H1 (cell line): ENCODE data around the gene IGFBP3. TPM values are rescaled to one million over a fixed set of nuclear protein-coding genes. Genes with fewer than 3 reads are reported as not detected.

Experiments used
- CTCF ChIA-PET: fragments of 300-600 bp; sonication (Branson Sonifier 250); formaldehyde crosslinking; loops from one replicate; lab custom pipeline; 2021; ENCODE audit not compliant: partially characterized antibody; lab: Charles Lee
- POLR2A ChIA-PET: fragments of 300-600 bp; sonication (Branson Sonifier 250); formaldehyde crosslinking; loops from one replicate; lab custom pipeline; 2021; ENCODE audit warnings: inconsistent platforms; ENCODE audit not compliant: partially characterized antibody; lab: Charles Lee
- DNase-seq, 2 experiments: peaks; one replicate each; pipeline versions ENCODE4 v3.0.0 to v3.0.0-alpha.2; 2010 to 2022; ENCODE audit warnings: low spot score in 2 of 2, low read depth in 1 of 2, mixed read lengths in 1 of 2
- FAIRE-seq: peaks from 2 replicates; lab custom pipeline; 2011; peaks lifted over from hg19 to GRCh38; lab: Jason Lieb, UNC
- H2AFZ ChIP-seq: 2 replicates; pipeline ENCODE4 v1.8.1; 2012; ENCODE audit warnings: low read length, inconsistent platforms
- H2AK5ac ChIP-seq: 2 replicates; pipeline ENCODE4 v1.6.1; 2013; ENCODE audit warnings: low read depth, low read length
- H2BK120ac ChIP-seq: replicated peaks from 2 replicates; pipeline ENCODE3; 2013; ENCODE audit warnings: low read depth, low read length, inconsistent platforms
- H2BK12ac ChIP-seq: 2 replicates; pipeline ENCODE4 v1.6.1; 2013; ENCODE audit warnings: low read depth, low read length
- H2BK15ac ChIP-seq: 2 replicates; pipeline ENCODE4 v1.6.1; 2013; ENCODE audit warnings: low read length
- H2BK20ac ChIP-seq: 2 replicates; pipeline ENCODE4 v1.6.1; 2013; ENCODE audit warnings: low read length
- H2BK5ac ChIP-seq: 2 replicates; pipeline ENCODE4 v1.6.1; 2013; ENCODE audit warnings: low read depth, low read length
- H3K14ac ChIP-seq: 2 replicates; pipeline ENCODE4 v1.6.1; 2013; ENCODE audit warnings: inconsistent platforms; ENCODE audit not compliant: insufficient read length
- H3K18ac ChIP-seq: 2 replicates; pipeline ENCODE4 v1.6.1; 2013; ENCODE audit warnings: low read length; ENCODE audit errors: extremely low read depth
- H3K23ac ChIP-seq: 2 replicates; pipeline ENCODE4 v1.6.1; 2013; ENCODE audit warnings: inconsistent platforms; ENCODE audit not compliant: insufficient read length
- H3K23me2 ChIP-seq: 2 replicates; pipeline ENCODE4 v1.6.1; 2013; ENCODE audit warnings: low read depth, low read length
- H3K27ac ChIP-seq: 2 replicates; pipeline ENCODE4 v1.6.1; 2011; ENCODE audit warnings: low read depth, low read length, inconsistent platforms
- H3K27me3 ChIP-seq, 4 experiments: replicated peaks in 1 of 4; 1 replicate in 1 of 4; 2 replicates in 3 of 4; pipeline versions ENCODE4 v1.6.1 to v1.8.1; 2011 to 2013; ENCODE audit warnings: low read length in 3 of 4, mild to moderate bottlenecking in 3 of 4, inconsistent platforms in 2 of 4, mixed read lengths in 2 of 4, moderate library complexity in 1 of 4; ENCODE audit not compliant: control insufficient read depth in 3 of 4, insufficient read depth in 3 of 4; ENCODE audit errors: extremely low read depth in 1 of 4
- H3K36me3 ChIP-seq, 4 experiments: 2 replicates each; pipeline versions ENCODE4 v1.6.1 to v1.8.1; 2011 to 2013; ENCODE audit warnings: mild to moderate bottlenecking in 4 of 4, low read length in 3 of 4, moderate library complexity in 2 of 4, control low read depth in 1 of 4, inconsistent platforms in 1 of 4; ENCODE audit not compliant: insufficient read depth in 4 of 4, control insufficient read depth in 2 of 4
- H3K4ac ChIP-seq: replicated peaks from 2 replicates; pipeline ENCODE3; 2013; ENCODE audit warnings: low read length, low read depth, mixed read lengths, inconsistent platforms; ENCODE audit not compliant: insufficient read length
- H3K4me1 ChIP-seq, 4 experiments: replicated peaks in 1 of 4; 1 replicate in 1 of 4; 2 replicates in 3 of 4; pipeline versions ENCODE4 v1.6.1 to v1.8.1; 2011 to 2013; ENCODE audit warnings: low read length in 3 of 4, inconsistent platforms in 2 of 4, mixed read lengths in 1 of 4; ENCODE audit not compliant: insufficient read depth in 4 of 4, control insufficient read depth in 3 of 4
- H3K4me2 ChIP-seq, 2 experiments: 2 replicates each; pipeline versions ENCODE4 v1.6.1 to v1.8.1; 2011 to 2013; ENCODE audit warnings: low read depth in 2 of 2, low read length in 2 of 2, control low read depth in 1 of 2, inconsistent platforms in 1 of 2, mild to moderate bottlenecking in 1 of 2; ENCODE audit not compliant: insufficient read depth in 1 of 2
- H3K4me3 ChIP-seq, 4 experiments: fragments of 200-600, 300-600 bp in 1 of 4; sonication (generic), shearing (Covaris generic), sonication (Bioruptor Twin) in 1 of 4; 2 replicates each; pipeline versions ENCODE4 v1.5.1 to v1.8.1; 2011 to 2016; ENCODE audit warnings: low read length in 4 of 4, low read depth in 3 of 4, control low read depth in 2 of 4, inconsistent platforms in 2 of 4, mild to moderate bottlenecking in 2 of 4, mixed read lengths in 1 of 4, moderate library complexity in 1 of 4; ENCODE audit not compliant: insufficient read depth in 2 of 4; ENCODE audit errors: extremely low read depth in 1 of 4
- H3K56ac ChIP-seq: replicated peaks from 2 replicates; pipeline ENCODE3; 2013; ENCODE audit warnings: low read depth, mild to moderate bottlenecking, mixed read lengths, low read length, inconsistent platforms; ENCODE audit not compliant: insufficient read length
- H3K79me1 ChIP-seq: 2 replicates; pipeline ENCODE4 v1.6.1; 2013; ENCODE audit warnings: low read depth, low read length, control low read depth
- H3K79me2 ChIP-seq, 2 experiments: 2 replicates each; pipeline versions ENCODE4 v1.6.1 to v1.8.1; 2012 to 2013; ENCODE audit warnings: low read length in 2 of 2, mild to moderate bottlenecking in 2 of 2, inconsistent platforms in 1 of 2; ENCODE audit not compliant: insufficient read depth in 2 of 2, control insufficient read depth in 1 of 2
- H3K9ac ChIP-seq, 4 experiments: replicated peaks in 1 of 4; 1 replicate in 1 of 4; 2 replicates in 3 of 4; pipeline versions ENCODE4 v1.6.1 to v1.8.1; 2011 to 2013; ENCODE audit warnings: low read depth in 3 of 4, low read length in 3 of 4, control low read depth in 2 of 4, mild to moderate bottlenecking in 2 of 4, moderate library complexity in 2 of 4, inconsistent platforms in 1 of 4; ENCODE audit errors: extremely low read depth in 1 of 4
- H3K9me3 ChIP-seq, 2 experiments: 2 replicates each; pipeline versions ENCODE4 v1.6.1 to v1.8.1; 2012 to 2013; ENCODE audit warnings: mild to moderate bottlenecking in 2 of 2, moderate library complexity in 2 of 2, control low read depth in 1 of 2, inconsistent platforms in 1 of 2, low read depth in 1 of 2, low read length in 1 of 2, mixed read lengths in 1 of 2; ENCODE audit not compliant: insufficient read depth in 2 of 2
- H4K20me1 ChIP-seq, 2 experiments: replicated peaks in 1 of 2; 2 replicates each; pipeline versions ENCODE3 to v1.8.1; 2011 to 2013; ENCODE audit warnings: inconsistent platforms in 2 of 2, low read length in 2 of 2, mild to moderate bottlenecking in 1 of 2; ENCODE audit not compliant: insufficient read depth in 2 of 2, control insufficient read depth in 1 of 2
- H4K5ac ChIP-seq: 2 replicates; pipeline ENCODE4 v1.6.1; 2013; ENCODE audit warnings: low read length, low read depth, mixed read lengths, inconsistent platforms; ENCODE audit not compliant: insufficient read length
- H4K8ac ChIP-seq: 2 replicates; pipeline ENCODE4 v1.8.0; 2013; ENCODE audit warnings: mild to moderate bottlenecking, moderate library complexity, low read length, inconsistent platforms; ENCODE audit not compliant: insufficient read depth; ENCODE audit errors: extremely low read depth
- H4K91ac ChIP-seq: replicated peaks from 2 replicates; pipeline ENCODE3; 2013; ENCODE audit warnings: low read length, mixed read lengths, inconsistent platforms; ENCODE audit not compliant: insufficient read length
- CEBPB ChIP-seq: IDR thresholded peaks from 2 replicates; pipeline ENCODE4 v1.6.1; 2012; ENCODE audit warnings: low read depth, low read length
- CREB1 ChIP-seq: IDR thresholded peaks from 2 replicates; pipeline ENCODE4 v1.6.1; 2012; ENCODE audit warnings: inconsistent platforms
- EGR1 ChIP-seq: IDR thresholded peaks from 2 replicates; pipeline ENCODE4 v1.6.1; 2011; ENCODE audit warnings: low read depth, low read length, borderline replicate concordance
- EZH2 ChIP-seq: fragments of 200-600 bp; sonication (generic); IDR thresholded peaks from 2 replicates; pipeline ENCODE4 v1.7.1; 2012; ENCODE audit warnings: low read depth, mild to moderate bottlenecking, moderate library complexity, low read length, inconsistent platforms; ENCODE audit not compliant: severe bottlenecking
- NANOG ChIP-seq: IDR thresholded peaks from 2 replicates; pipeline ENCODE4 v1.6.1; 2011; ENCODE audit warnings: low read length, low read depth, mild to moderate bottlenecking, inconsistent platforms; ENCODE audit not compliant: insufficient read depth, poor library complexity, severe bottlenecking
- RBBP5 ChIP-seq: IDR thresholded peaks from 2 replicates; pipeline ENCODE4 v1.7.1; 2012; ENCODE audit warnings: low read depth, mild to moderate bottlenecking, inconsistent platforms, low read length, moderate library complexity, borderline replicate concordance
- SIX5 ChIP-seq: IDR thresholded peaks from 2 replicates; pipeline ENCODE4 v1.6.1; 2011; ENCODE audit warnings: mild to moderate bottlenecking, low read depth, low read length
- TBP ChIP-seq: IDR thresholded peaks from 2 replicates; pipeline ENCODE4 v1.6.1; 2011; ENCODE audit warnings: low read depth, low read length, improper control_type of control experiment
- TCF12 ChIP-seq: IDR thresholded peaks from 2 replicates; pipeline ENCODE4 v1.6.1; 2011; ENCODE audit warnings: low read depth, mild to moderate bottlenecking, low read length
- WGBS, 2 experiments: shearing (Covaris generic) in 1 of 2; methylation state at CpG; one replicate each; pipeline versions ENCODE4 v1.1.6 to v1.1.7; 2013 to 2015; ENCODE audit warnings: low lambda C conversion rate in 2 of 2, mixed read lengths in 2 of 2, inconsistent platforms in 1 of 2, low coverage in 1 of 2, missing lambda C conversion rate in 1 of 2; ENCODE audit not compliant: insufficient replicate concordance in 2 of 2, insufficient coverage in 1 of 2, insufficient read length in 1 of 2; ENCODE audit errors: extremely low coverage in 1 of 2, missing lambda C conversion rate in 1 of 2; 5-methylcytosine and 5-hydroxymethylcytosine counted together
- polyA plus RNA-seq, 7 experiments: library from polyadenylated mRNA; depleted of rRNA in 3 of 7; stranded (reverse) in 5 of 7; unstranded in 2 of 7; fragments of >200 nt in 5 of 7; fragments of 200-250 nt in 2 of 7; gene quantifications; 1 replicate in 5 of 7; 2 replicates in 1 of 7; 4 replicates in 1 of 7; pipeline versions ENCODE4 v1.2.1 to v1.2.3, GENCODE V29; 2011 to 2013; ENCODE audit warnings: missing spikeins in 2 of 7, mixed read lengths in 2 of 7
- total RNA-seq: library from RNA; stranded (reverse); fragmentation: NEBNext Ultra II Directional; extraction: Animal tissue kit (Norgen Biotek cat#: 25700); gene quantifications from 2 replicates; pipeline ENCODE4 v1.2.1, GENCODE V29; 2021

IGFBP3 gene
- total and polyA plus RNA-seq, 2 of the 8 experiments (the other 6 are each of a cell fraction or from before 2014, with no cell fraction given) = 5.5 to 12.1 TPM

GRCh38 chr7:45865594-45866410, 55.3 kb downstream of the IGFBP3 start:
- CTCF ChIA-PET = interaction anchor here (0.8 to 1.7 kb wide), 7 partner anchors 8 to 1299 kb away, joined by 3 to 5 read pairs (median 3); no protein-coding TSS in a partner anchor
- DNase-seq = no peak
- 84% methylated on average over 13 of the region's 13 CpGs; no CpG with 5 or more reads in 1 of the 2 experiments for WGBS, 2 experiments

More at GRCh38 chr7:45865594-45866410, 55.3 kb downstream of the IGFBP3 start:
- Histone ChIP-seq H4K20me1 (no peaks in the 10 kb centered on the region), H3K79me2 (no peaks in the 10 kb centered on the region), H3K27ac (no peak overlapping the region), H4K8ac (no peak overlapping the region), H3K56ac (no peak overlapping the region), H3K18ac (no peak overlapping the region), H4K91ac (no peak overlapping the region), H3K4me1 (no peaks in the 10 kb centered on the region), H2BK5ac (no peak overlapping the region), H2BK15ac (no peak overlapping the region), H4K5ac (no peak overlapping the region), H3K4ac (no peak overlapping the region), H3K27me3 (no peaks in the 10 kb centered on the region), H3K36me3 (no peaks in the 10 kb centered on the region), H3K9me3 (no peaks in the 10 kb centered on the region), H3K23me2 (no peaks in the 10 kb centered on the region), H2AFZ (no peak overlapping the region), H2BK20ac (no peak overlapping the region), H2AK5ac (no peak overlapping the region), H3K4me2 (no peak overlapping the region), H3K14ac (no peak overlapping the region), H3K79me1 (no peaks in the 10 kb centered on the region), H2BK120ac (no peak overlapping the region), H3K23ac (no peak overlapping the region), H3K4me3 (no peak overlapping the region), H3K9ac (no peak overlapping the region), H2BK12ac (no peak overlapping the region)
- FAIRE-seq = no peak
- TF ChIP-seq CREB1 = no peak
- TF ChIP-seq EGR1 = no peak
- no peak for TF ChIP-seq NANOG
- TF ChIP-seq RBBP5 = no peak
- no peak for TF ChIP-seq CEBPB
- TF ChIP-seq EZH2 = no peak
- no peak for TF ChIP-seq TBP
- TF ChIP-seq TCF12 = no peak
- TF ChIP-seq SIX5 = no peak
- POLR2A ChIA-PET = no interaction called here
